ENCODE results near the gene KDM4B. TPM values are rescaled to one million over a fixed set of nuclear protein-coding genes. Genes with fewer than 3 reads are reported as not detected.
A peak's percentile ranks its signal among the peaks of the same experiment; 100 is the strongest.
"Not testable (repeated sequence)": the region's sequence is repeated elsewhere in the genome, so short reads cannot be mapped to it uniquely, and the experiment has no call there.

The KDM4B gene
- total and polyA plus RNA-seq, 2 donors from 2014 or later = 6.6 to 35.7 TPM

DNA sequence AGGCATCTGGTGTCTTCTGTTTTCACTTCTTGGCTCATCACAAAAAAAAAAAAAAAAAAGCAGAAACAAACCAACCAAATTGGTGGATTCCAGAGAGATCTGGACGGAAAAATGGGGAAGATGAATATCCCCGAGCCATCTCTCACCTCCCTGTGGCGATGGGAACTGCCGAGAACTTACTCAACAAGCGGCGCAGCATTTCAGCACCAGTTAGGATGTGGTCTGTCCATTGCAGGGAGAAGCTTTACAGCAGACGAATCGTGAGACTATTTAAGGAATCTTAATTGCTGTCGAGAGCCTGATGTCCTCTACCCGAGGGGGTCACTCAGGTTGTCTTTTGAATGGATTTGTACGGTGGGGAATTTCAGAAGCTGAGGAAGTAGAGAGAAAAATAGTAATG lies 17.3 kb upstream of the KDM4B start:
- no peaks in the 10 kb centered on the region for H3K4me1 ChIP-seq (ENCODE audit: control insufficient read depth in 2 of 3, insufficient read depth in 2 of 3, low read depth in 1 of 3, low read length in 3 of 3)
- no peak overlapping the region for H3K27ac ChIP-seq (ENCODE audit: low read depth in 2 of 2, low read length in 2 of 2)
- TF ChIP-seq, protein P1, sequence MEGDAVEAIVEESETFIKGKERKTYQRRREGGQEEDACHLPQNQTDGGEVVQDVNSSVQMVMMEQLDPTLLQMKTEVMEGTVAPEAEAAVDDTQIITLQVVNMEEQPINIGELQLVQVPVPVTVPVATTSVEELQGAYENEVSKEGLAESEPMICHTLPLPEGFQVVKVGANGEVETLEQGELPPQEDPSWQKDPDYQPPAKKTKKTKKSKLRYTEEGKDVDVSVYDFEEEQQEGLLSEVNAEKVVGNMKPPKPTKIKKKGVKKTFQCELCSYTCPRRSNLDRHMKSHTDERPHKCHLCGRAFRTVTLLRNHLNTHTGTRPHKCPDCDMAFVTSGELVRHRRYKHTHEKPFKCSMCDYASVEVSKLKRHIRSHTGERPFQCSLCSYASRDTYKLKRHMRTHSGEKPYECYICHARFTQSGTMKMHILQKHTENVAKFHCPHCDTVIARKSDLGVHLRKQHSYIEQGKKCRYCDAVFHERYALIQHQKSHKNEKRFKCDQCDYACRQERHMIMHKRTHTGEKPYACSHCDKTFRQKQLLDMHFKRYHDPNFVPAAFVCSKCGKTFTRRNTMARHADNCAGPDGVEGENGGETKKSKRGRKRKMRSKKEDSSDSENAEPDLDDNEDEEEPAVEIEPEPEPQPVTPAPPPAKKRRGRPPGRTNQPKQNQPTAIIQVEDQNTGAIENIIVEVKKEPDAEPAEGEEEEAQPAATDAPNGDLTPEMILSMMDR (IDR thresholded peaks at IDR 0.05; ENCODE audit: borderline replicate concordance, extremely low read depth, insufficient read depth) = no peak
- DNase-seq (no peak), FAIRE-seq (no peak)
- no peak overlapping the region for H3K4me3 ChIP-seq (ENCODE audit: low read length in 3 of 3)
- no peak overlapping the region for H3K9ac ChIP-seq (ENCODE audit: low read length in 3 of 3)
- intact Hi-C loops (cut with DNase I) = no loop called here
- H3K9me3 ChIP-seq (ENCODE audit: control insufficient read depth in 2 of 3, insufficient read depth in 1 of 3, low read length in 3 of 3) = no peaks in the 10 kb centered on the region
- H3K27me3 ChIP-seq (ENCODE audit: control insufficient read depth, insufficient read depth, low read length) = no peaks in the 10 kb centered on the region
- H3K36me3 ChIP-seq (ENCODE audit: control insufficient read depth in 2 of 3, insufficient read depth in 3 of 3, low read length in 3 of 3) = no peaks in the 10 kb centered on the region

DNA sequence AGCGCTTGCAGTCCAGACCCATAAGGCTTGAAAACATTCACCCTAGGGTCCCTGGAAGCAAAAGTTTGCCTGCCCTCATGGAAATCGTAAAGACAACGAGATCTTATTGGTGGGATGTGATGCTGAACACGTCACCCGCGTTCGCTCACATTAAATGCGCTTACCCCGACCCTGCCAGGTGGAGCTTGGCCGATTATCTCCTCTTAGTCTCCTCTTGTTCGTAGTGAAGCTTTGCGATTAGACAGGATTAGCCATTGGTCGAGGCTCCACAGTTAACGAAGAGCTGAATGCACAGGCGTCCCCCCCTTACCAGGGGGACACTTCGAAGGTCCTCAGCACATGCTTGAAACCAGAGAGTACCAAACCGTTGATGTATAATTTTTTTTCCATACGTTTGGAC lies 16.0 kb upstream of the KDM4B start:
- TF ChIP-seq, protein P1 (IDR thresholded peaks at IDR 0.05; ENCODE audit: borderline replicate concordance, extremely low read depth, insufficient read depth) = no peak
- DNase-seq (peak in 1 of 5 donors; percentile 31), FAIRE-seq (no peak)
- H3K27ac ChIP-seq (ENCODE audit: low read depth in 2 of 2, low read length in 2 of 2) = no peak overlapping the region
- H3K36me3 ChIP-seq (ENCODE audit: control insufficient read depth in 2 of 3, insufficient read depth in 3 of 3, low read length in 3 of 3) = no peaks in the 10 kb centered on the region
- H3K4me1 ChIP-seq (ENCODE audit: control insufficient read depth in 2 of 3, insufficient read depth in 2 of 3, low read depth in 1 of 3, low read length in 3 of 3) = no peaks in the 10 kb centered on the region
- intact Hi-C loops (cut with DNase I) = no loop called here
- no peaks in the 10 kb centered on the region for H3K27me3 ChIP-seq (ENCODE audit: control insufficient read depth, insufficient read depth, low read length)
- H3K9ac ChIP-seq (ENCODE audit: low read length in 3 of 3) = no peak overlapping the region
- no peaks in the 10 kb centered on the region for H3K9me3 ChIP-seq (ENCODE audit: control insufficient read depth in 2 of 3, insufficient read depth in 1 of 3, low read length in 3 of 3)
- no peak overlapping the region for H3K4me3 ChIP-seq (ENCODE audit: low read length in 3 of 3)

DNA sequence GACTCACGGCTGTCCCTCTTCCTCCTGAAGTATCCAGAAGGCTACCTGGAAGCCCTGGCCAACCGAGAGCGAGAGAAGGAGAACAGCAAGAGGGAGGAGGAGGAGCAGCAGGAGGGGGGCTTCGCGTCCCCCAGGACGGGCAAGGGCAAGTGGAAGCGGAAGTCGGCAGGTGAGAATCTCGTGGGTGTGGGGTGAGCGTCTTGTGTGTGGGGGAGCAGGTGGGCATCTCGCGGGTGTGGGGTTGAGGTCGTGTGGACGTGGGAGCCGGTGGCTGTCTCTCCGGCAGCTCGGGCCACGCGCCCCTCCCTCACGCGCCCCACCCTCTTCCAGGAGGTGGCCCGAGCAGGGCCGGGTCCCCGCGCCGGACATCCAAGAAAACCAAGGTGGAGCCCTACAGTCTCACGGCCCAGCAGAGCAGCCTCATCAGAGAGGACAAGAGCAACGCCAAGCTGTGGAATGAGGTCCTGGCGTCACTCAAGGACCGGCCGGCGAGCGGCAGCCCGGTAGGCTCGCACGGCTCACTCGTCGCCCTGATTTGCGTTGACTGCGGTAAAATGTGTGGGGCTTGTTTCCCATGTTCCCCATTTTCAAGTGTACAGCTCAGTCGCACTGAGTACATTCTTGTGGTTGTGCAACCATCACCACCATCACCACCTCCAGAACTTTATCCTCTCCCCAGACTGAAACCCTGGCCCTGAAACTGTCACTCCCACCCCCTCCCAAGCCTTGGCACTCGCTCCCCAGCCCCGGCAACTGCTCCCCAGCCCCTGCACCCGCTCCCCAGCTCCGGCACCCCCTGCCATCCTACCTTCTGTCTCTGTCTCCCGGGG lies 14.4 kb upstream of the KDM4B start:
- H3K36me3 ChIP-seq (ENCODE audit: control insufficient read depth in 2 of 3, insufficient read depth in 3 of 3, low read length in 3 of 3); FAIRE-seq; H3K4me1 ChIP-seq (ENCODE audit: control insufficient read depth in 2 of 3, insufficient read depth in 2 of 3, low read depth in 1 of 3, low read length in 3 of 3); H3K4me3 ChIP-seq (ENCODE audit: low read length in 3 of 3); H3K9me3 ChIP-seq (ENCODE audit: control insufficient read depth in 2 of 3, insufficient read depth in 1 of 3, low read length in 3 of 3); H3K27me3 ChIP-seq (ENCODE audit: control insufficient read depth, insufficient read depth, low read length); H3K27ac ChIP-seq (ENCODE audit: low read depth in 2 of 2, low read length in 2 of 2); H3K9ac ChIP-seq (ENCODE audit: low read length in 3 of 3); intact Hi-C loops (cut with DNase I): not testable (repeated sequence)
- peak in 1 of 5 donors; percentile 44 for DNase-seq

DNA sequence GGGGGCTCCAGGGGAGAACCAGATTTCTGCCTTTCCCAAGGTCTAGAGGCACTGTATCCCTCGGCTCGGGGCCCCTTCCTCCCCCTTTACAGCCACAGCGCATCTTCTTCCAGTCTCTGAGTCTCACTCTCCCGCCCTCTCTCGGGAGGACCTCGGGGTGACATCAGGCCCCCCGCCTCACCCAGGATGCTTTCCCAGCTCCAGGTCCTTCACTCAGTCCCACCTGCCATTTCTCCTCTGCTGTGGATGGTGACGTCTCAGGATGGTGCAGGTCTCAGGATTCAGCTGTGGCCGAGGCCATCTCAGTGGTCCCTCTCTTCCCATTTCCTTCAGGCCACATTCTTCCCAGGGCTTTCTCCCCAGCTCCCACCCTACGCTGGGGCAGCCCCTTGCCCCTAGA lies 13.6 kb upstream of the KDM4B start:
- TF ChIP-seq, protein P1 (IDR thresholded peaks at IDR 0.05; ENCODE audit: borderline replicate concordance, extremely low read depth, insufficient read depth) = no peak
- no peak for DNase-seq
- intact Hi-C loops (cut with DNase I) = no loop called here
- Histone ChIP-seq H3K4me1 (ENCODE audit: control insufficient read depth in 2 of 3, insufficient read depth in 2 of 3, low read depth in 1 of 3, low read length in 3 of 3) (no peaks in the 10 kb centered on the region), H3K9ac (ENCODE audit: low read length in 3 of 3) (no peak overlapping the region), H3K4me3 (ENCODE audit: low read length in 3 of 3) (no peak overlapping the region), H3K9me3 (ENCODE audit: control insufficient read depth in 2 of 3, insufficient read depth in 1 of 3, low read length in 3 of 3) (no peaks in the 10 kb centered on the region), H3K36me3 (ENCODE audit: control insufficient read depth in 2 of 3, insufficient read depth in 3 of 3, low read length in 3 of 3) (no peaks in the 10 kb centered on the region), H3K27me3 (ENCODE audit: control insufficient read depth, insufficient read depth, low read length) (no peaks in the 10 kb centered on the region), H3K27ac (ENCODE audit: low read depth in 2 of 2, low read length in 2 of 2) (no peak overlapping the region)
- FAIRE-seq = no peak
